Lung (tissue), 12 donors: ENCODE data around the gene KCNJ6. TPM values are rescaled to one million over a fixed set of nuclear protein-coding genes. Genes with fewer than 3 reads are reported as not detected.

ENCODE experiments used
- ATAC-seq: fragments of 200-7000 bp; cut with Tn5 transposase; one replicate; pipeline ENCODE4 v1.9.1; 2020; ENCODE audit warnings: moderate number of reproducible peaks; ENCODE audit not compliant: insufficient read depth, low FRiP score
- DNase-seq, 3 donors: peaks; one replicate each; pipeline ENCODE4 v3.0.0-alpha.2; 2013 to 2017
- H3K27ac ChIP-seq, 2 donors: one replicate each; pipeline ENCODE4 v1.5.1; 2013; ENCODE audit warnings: mild to moderate bottlenecking in 2 of 2, moderate library complexity in 2 of 2, control low read depth in 1 of 2, inconsistent platforms in 1 of 2, low read depth in 1 of 2, low read length in 1 of 2
- H3K27me3 ChIP-seq, 3 donors: one replicate each; pipeline ENCODE4 v1.5.1; 2013; ENCODE audit warnings: low read length in 2 of 3; ENCODE audit not compliant: control insufficient read depth in 3 of 3, insufficient read depth in 3 of 3
- H3K36me3 ChIP-seq, 4 donors: one replicate each; pipeline ENCODE4 v1.5.1; 2013; ENCODE audit warnings: low read length in 4 of 4, mild to moderate bottlenecking in 1 of 4, moderate library complexity in 1 of 4; ENCODE audit not compliant: control insufficient read depth in 4 of 4, insufficient read depth in 4 of 4
- H3K4me1 ChIP-seq, 5 donors: one replicate each; pipeline ENCODE4 v1.5.1; 2013; ENCODE audit warnings: low read length in 5 of 5, mild to moderate bottlenecking in 2 of 5, moderate library complexity in 1 of 5; ENCODE audit not compliant: control insufficient read depth in 5 of 5, insufficient read depth in 5 of 5
- H3K4me3 ChIP-seq: one replicate; pipeline ENCODE4 v1.5.1; 2013; ENCODE audit warnings: mild to moderate bottlenecking, control low read depth, moderate library complexity
- H3K9ac ChIP-seq, 2 donors: one replicate each; pipeline ENCODE4 v1.5.1; 2013; ENCODE audit warnings: low read length in 2 of 2, control low read depth in 1 of 2; ENCODE audit not compliant: insufficient read depth in 1 of 2
- H3K9me3 ChIP-seq, 4 donors: one replicate each; pipeline ENCODE4 v1.5.1; 2013; ENCODE audit warnings: low read length in 3 of 4, mild to moderate bottlenecking in 1 of 4, moderate library complexity in 1 of 4; ENCODE audit not compliant: control insufficient read depth in 4 of 4, insufficient read depth in 3 of 4
- CTCF ChIP-seq: IDR thresholded peaks from 2 replicates; pipeline ENCODE4 v1.5.1; 2012; ENCODE audit warnings: mild to moderate bottlenecking; ENCODE audit errors: control extremely low read depth, extremely low read depth
- WGBS, 2 donors: extraction: QIAGEN DNeasy Blood & Tissue Kit; methylation state at CpG; one replicate each; pipeline ENCODE4 v1.1.7; 2013; 5-methylcytosine and 5-hydroxymethylcytosine counted together
- polyA plus RNA-seq, 2 donors: library from polyadenylated mRNA; stranded (reverse); fragments of 200-250 nt; gene quantifications; one replicate each; pipeline ENCODE4 v1.2.1, GENCODE V29; 2013
- total RNA-seq, 2 donors: library from RNA; depleted of rRNA in 1 of 2; stranded (reverse); fragments of >200 nt in 1 of 2; gene quantifications; one replicate each; pipeline ENCODE4 v1.2.1, GENCODE V29; 2014 to 2021
- donor health status: control.
- donor health status: control.
- donor health status: Bipolar disorder and iron deficiency.
- donor health status: healthy.
- donor health status: DM: yes; HTN: yes; CAD: no.

Gene KCNJ6
- total and polyA plus RNA-seq, 4 donors: 0.01 to 0.31 (median 0.03) TPM

- WGBS, 2 donors: 77 to 85% methylated on average over 7 of the region's 7 CpGs
- no peaks in the 10 kb centered on the region for H3K36me3 ChIP-seq
- H3K9ac ChIP-seq: no peak overlapping the region
- ATAC-seq (no peak), DNase-seq (no peak)
- H3K27me3 ChIP-seq: no peaks in the 10 kb centered on the region
- peaks cover 0 to 6% (median under 1%) of the 10 kb centered on the region in 4 donors for H3K9me3 ChIP-seq
- no peak overlapping the region for H3K4me3 ChIP-seq
- H3K4me1 ChIP-seq: no peaks in the 10 kb centered on the region
- no peak for TF ChIP-seq CTCF
- H3K27ac ChIP-seq: no peak overlapping the region
Observed at GRCh38 chr21:37784591-37785318, 131.5 kb downstream of the KCNJ6 start.

- no peaks in the 10 kb centered on the region for H3K4me1 ChIP-seq
- no peak overlapping the region for H3K4me3 ChIP-seq
- ATAC-seq (no peak), DNase-seq (no peak)
- no peaks in the 10 kb centered on the region for H3K36me3 ChIP-seq
- H3K27ac ChIP-seq: no peak overlapping the region
- no peak for TF ChIP-seq CTCF
- peaks cover 0 to 3% (median under 1%) of the 10 kb centered on the region in 4 donors for H3K9me3 ChIP-seq
- 94% methylated on average over 6 of the region's 6 CpGs for WGBS, 2 donors
- no peak overlapping the region for H3K9ac ChIP-seq
- no peaks in the 10 kb centered on the region for H3K27me3 ChIP-seq
Observed at GRCh38 chr21:37783016-37783415, 133.2 kb downstream of the KCNJ6 start.

GRCh38 chr21:37780991-37781983 lies 135.0 kb downstream of the KCNJ6 start:
- H3K4me3 ChIP-seq: no peak overlapping the region
- no peak overlapping the region for H3K27ac ChIP-seq
- H3K9me3 ChIP-seq: peaks cover 0 to 3% (median under 1%) of the 10 kb centered on the region in 4 donors
- ATAC-seq (no peak), DNase-seq (no peak)
- no peaks in the 10 kb centered on the region for H3K36me3 ChIP-seq
- no peak overlapping the region for H3K9ac ChIP-seq
- no peaks in the 10 kb centered on the region for H3K4me1 ChIP-seq
- TF ChIP-seq CTCF: no peak
- peaks cover 0 to 3% (median 3%) of the 10 kb centered on the region in 3 donors for H3K27me3 ChIP-seq
- WGBS, 2 donors: 83 to 91% methylated on average over 15 of the region's 15 CpGs
